Embryonic facial prominence (tissue), 1 donor: Measurements from ENCODE around the gene JKAMP.

ENCODE experiments used
- DNase-seq: peaks from one replicate; pipeline ENCODE4 v3.0.0-alpha.2; 2016; ENCODE audit errors: extremely low spot score

JKAMP gene

DNA sequence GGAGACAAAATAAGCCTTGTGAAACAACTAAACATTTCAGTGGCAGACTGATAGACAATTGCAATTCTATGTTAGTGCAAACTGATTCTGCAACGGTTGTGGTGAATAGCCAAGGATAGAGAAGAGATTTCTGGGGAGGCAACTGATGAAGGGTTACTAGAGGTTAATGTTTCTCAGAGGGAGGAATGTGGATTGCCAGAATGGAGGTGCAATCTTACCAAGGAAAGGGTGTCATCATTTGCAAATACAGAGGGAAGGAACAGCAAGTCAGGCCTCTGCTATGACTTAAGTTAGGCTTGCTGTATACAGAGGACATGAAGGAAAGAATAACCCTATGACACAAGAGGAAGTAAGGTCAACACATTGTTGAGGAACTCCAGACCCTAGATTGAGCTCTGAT, 56.5 kb downstream of the JKAMP start:
- no peak for DNase-seq

DNA sequence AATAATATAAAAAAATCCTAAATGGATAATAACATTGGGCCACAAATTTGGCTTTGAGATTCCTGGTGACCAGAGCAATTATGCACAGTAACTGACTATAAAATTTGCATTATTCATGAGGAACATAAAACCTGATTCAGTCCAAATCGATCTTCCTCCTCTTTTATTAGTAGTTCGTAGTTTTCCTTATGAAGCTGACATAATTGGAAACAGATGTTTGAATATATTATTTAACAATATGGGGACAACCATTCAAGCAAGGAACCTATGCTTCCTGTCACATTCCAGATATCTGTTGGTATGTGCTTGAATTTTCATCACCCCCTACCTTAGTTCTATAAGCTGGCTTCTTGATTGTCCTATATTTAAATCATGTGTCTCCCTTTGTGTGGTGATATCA, 57.4 kb downstream of the JKAMP start:
- no peak for DNase-seq

DNA sequence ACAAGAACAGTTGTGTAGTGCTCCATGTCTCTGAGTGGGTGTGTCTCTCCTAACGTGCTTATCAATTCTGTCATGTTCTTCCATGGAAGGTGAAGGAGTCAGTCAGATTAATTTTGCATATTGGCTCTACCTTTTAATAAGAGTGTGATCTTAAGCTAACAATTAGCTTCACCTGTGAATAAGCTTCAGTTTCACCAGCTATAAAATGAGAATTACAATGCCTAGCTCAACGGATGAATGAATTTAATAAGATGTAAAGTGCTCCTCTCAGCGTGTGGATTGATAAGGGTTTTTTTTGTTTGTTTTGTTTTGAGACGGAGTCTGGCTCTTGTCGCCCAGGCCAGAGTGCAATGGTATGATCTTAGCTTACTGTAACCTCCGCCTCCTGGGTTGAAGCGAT, 59.6 kb downstream of the JKAMP start:
- DNase-seq, result no peak

DNA sequence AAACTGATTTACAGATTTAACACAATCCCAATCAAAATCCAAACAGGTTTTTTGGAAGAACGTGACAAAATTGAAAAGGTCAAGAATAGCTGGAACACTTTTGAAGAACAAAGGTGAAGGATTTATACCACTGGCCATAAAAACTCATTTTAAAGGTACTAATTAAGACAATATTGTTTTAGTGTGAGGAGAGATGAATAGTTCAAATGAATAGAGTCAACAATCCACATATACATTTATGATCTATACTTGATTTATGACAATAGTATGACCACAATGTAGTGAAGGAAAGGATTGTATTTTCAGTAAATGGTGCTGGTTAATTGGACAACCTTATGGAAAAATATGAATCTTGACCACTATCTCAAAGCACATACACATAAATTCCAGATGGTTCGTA, 63.0 kb downstream of the JKAMP start:
- no peak for DNase-seq
